ENCODE measurements around the gene CASZ1. TPM values are rescaled to one million over a fixed set of nuclear protein-coding genes. Genes with fewer than 3 reads are reported as not detected.
A peak's percentile ranks its signal among the peaks of the same experiment; 100 is the strongest.

The CASZ1 gene
- total and polyA plus RNA-seq, 12 donors = 2.5 to 35.2 (median 7.0) TPM

DNA sequence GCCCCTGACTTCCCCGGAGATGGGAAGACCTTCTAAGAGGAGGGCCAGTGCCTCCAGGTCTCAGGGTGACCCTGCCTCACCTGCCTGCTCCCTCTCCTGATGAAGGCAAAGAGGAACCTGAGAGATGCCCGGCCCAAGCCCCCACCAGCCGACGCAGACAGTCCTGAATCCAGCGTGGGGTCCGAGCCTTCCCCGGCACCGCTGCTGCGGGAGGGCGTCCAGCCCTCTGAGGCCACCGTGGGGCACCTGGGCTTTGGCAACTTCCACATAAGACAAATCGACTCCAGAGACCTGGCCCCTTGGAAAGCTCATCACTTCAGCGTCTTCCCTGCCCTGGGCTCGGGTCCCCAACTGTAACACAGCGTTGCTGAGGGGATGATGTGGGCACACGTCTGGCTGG is 122.2 kb downstream of the CASZ1 start:
- peaks cover 0 to 8% of the 10 kb centered on the region in 2 donors for H3K4me1 ChIP-seq (replicated peaks in 1 of 2)
- no peak overlapping the region for H3K27ac ChIP-seq
- no peaks in the 10 kb centered on the region for H3K27me3 ChIP-seq
- intact Hi-C loops (cut with DNase I) = no loop called here
- TF ChIP-seq POLR2A (IDR thresholded peaks at IDR 0.05) = no peak
- TF ChIP-seq CTCF (IDR thresholded peaks at IDR 0.05) = no peak
- no peak overlapping the region for H3K4me3 ChIP-seq
- WGBS, 4 donors = 93 to 97% (median 95%) methylated on average over 9 to 16 of the region's 16 CpGs
- H3K9me3 ChIP-seq (replicated peaks in 1 of 3) = no peaks in the 10 kb centered on the region
- H3K36me3 ChIP-seq (replicated peaks in 1 of 2) = no peaks in the 10 kb centered on the region
- DNase-seq = no peak

- TF ChIP-seq POLR2A (IDR thresholded peaks at IDR 0.05) (no peak), CTCF (IDR thresholded peaks at IDR 0.05) (no peak)
- Histone ChIP-seq H3K36me3 (replicated peaks in 1 of 2) (no peaks in the 10 kb centered on the region), H3K4me3 (no peak overlapping the region), H3K27me3 (no peaks in the 10 kb centered on the region), H3K4me1 (replicated peaks in 1 of 2) (peaks cover 0 to 8% of the 10 kb centered on the region in 2 donors), H3K27ac (peak overlapping the region in 1 of 5 donors; percentile 64), H3K9me3 (replicated peaks in 1 of 3) (no peaks in the 10 kb centered on the region)
- DNase-seq = no peak
- 89 to 93% (median 90%) methylated on average over 19 of the region's 19 CpGs for WGBS, 4 donors
- intact Hi-C loops (cut with DNase I) = no loop called here
Measured at GRCh38 chr1:10673109-10673711, 123.2 kb downstream of the CASZ1 start.

GRCh38 chr1:10672343-10673050 is 123.9 kb downstream of the CASZ1 start:
- Histone ChIP-seq H3K27me3 (no peaks in the 10 kb centered on the region), H3K27ac (peak overlapping the region in 2 of 5 donors; percentile 22 to 64), H3K9me3 (replicated peaks in 1 of 3) (no peaks in the 10 kb centered on the region), H3K36me3 (replicated peaks in 1 of 2) (no peaks in the 10 kb centered on the region), H3K4me3 (peak overlapping the region in 1 of 4 donors; percentile 23), H3K4me1 (replicated peaks in 1 of 2) (peaks cover 0 to 8% of the 10 kb centered on the region in 2 donors)
- intact Hi-C loops (cut with DNase I) = no loop called here
- DNase-seq = no peak
- WGBS, 4 donors = 58 to 69% (median 64%) methylated on average over 35 of the region's 35 CpGs
- TF ChIP-seq POLR2A (IDR thresholded peaks at IDR 0.05) = no peak
- no peak for TF ChIP-seq CTCF (IDR thresholded peaks at IDR 0.05)

DNA sequence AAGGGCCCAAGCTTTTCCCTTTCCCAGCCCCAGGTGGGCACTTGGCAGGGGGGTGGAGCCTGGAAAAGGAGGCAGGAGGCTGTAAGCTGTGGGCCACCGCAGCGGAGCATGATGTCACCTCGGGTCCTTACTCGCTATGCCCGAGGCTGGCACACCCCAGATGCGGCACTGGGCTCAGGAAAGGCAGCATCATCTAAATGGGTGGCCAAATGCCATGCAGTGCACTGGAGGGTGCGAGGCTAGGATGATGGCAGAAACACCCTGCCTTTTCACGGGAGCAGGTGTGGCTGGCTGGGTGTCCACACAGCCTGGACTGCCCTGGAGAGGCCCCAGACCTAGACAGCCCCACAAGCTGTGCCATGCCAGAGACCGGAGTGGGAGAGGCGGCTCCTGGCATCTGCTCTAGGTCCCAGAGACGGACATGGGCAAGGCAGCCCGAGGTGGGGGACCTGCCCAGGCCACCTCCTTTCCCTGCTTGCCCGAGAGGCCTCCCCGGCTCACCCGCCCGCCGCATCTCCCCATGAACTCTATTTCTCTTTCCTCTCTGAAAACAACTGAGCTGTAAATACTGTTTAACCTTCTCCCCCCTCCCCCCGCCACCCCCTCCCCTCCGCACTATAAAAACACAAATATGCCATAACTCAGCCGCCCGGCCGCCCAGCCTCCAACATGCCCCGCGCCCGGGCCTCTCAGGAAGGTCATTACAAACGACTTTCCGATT is 124.7 kb downstream of the CASZ1 start:
- Histone ChIP-seq H3K4me3 (peak overlapping the region in 1 of 4 donors; percentile 23), H3K4me1 (replicated peaks in 1 of 2) (peaks cover 0 to 8% of the 10 kb centered on the region in 2 donors), H3K27ac (peak overlapping the region in 2 of 5 donors; percentile 22 to 64), H3K9me3 (replicated peaks in 1 of 3) (no peaks in the 10 kb centered on the region), H3K27me3 (no peaks in the 10 kb centered on the region), H3K36me3 (replicated peaks in 1 of 2) (no peaks in the 10 kb centered on the region)
- DNase-seq = peak in 2 of 7 donors; percentile 38 to 73
- intact Hi-C loops (cut with DNase I) = no loop called here
- WGBS, 4 donors = 46 to 59% (median 53%) methylated on average over 19 to 27 of the region's 27 CpGs
- TF ChIP-seq CTCF (IDR thresholded peaks at IDR 0.05) (no peak), POLR2A (IDR thresholded peaks at IDR 0.05) (no peak)

All from adrenal gland (tissue), 12 donors.